HG02852 (cell line): ENCODE measurements around the gene CHD1.

ENCODE experiments used
- ATAC-seq: cut with Tn5 transposase; IDR thresholded peaks from one replicate; pipeline ENCODE4 v1.9.1; 2021; ENCODE audit warnings: mild to moderate bottlenecking, moderate library complexity; ENCODE audit not compliant: unreplicated experiment

The CHD1 gene

DNA sequence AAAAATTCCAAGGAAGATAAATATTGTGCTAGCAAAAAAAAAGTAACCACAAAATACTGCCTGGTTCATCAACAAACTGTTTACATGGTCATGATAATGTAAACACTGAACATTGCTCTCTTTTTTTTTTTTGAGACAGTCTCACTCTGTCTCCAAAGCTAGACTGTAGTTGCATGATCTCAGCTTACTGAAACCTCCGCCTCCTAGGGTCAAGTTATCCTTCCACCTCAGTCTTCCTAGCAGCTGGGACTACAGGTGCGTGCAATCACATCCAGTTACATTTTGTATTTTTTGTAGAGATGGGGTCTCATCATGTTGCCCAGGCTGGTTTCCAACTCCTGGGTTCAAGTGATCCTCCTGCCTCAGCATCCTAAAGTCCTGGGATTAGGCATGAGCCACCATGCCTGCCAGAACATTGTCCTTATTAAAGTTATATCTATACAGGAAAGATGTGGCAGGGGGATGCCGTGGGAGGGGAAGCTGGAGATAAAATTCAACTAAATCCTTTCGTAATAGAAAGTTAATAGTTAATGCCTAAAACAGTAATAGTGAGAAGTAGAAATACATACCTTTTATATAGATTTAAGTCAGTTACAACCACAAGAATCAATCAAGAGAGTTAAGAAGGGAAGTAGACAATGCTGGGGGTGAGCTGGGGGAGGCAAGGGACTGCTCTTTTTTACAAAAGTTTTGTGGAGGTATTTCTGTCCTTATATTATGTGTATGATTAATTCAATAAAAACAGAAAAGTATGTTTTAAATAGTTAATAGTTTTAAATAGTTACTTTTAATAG, 103.0 kb downstream of the CHD1 start:
- peak; percentile 50 for ATAC-seq

- no peak for ATAC-seq
These were observed 112.1 kb downstream of the CHD1 start for GRCh38 chr5:98816582-98817222.

- ATAC-seq, result peak; percentile 78
These were observed 115.1 kb downstream of the CHD1 start for GRCh38 chr5:98813755-98814154.

- ATAC-seq, result no peak
These were observed 118.6 kb downstream of the CHD1 start for GRCh38 chr5:98810206-98810605.

- ATAC-seq, result no peak
These were observed 121.0 kb downstream of the CHD1 start for GRCh38 chr5:98807806-98808205.

GRCh38 chr5:98805070-98805469, 123.7 kb downstream of the CHD1 start:
- ATAC-seq, result no peak

DNA sequence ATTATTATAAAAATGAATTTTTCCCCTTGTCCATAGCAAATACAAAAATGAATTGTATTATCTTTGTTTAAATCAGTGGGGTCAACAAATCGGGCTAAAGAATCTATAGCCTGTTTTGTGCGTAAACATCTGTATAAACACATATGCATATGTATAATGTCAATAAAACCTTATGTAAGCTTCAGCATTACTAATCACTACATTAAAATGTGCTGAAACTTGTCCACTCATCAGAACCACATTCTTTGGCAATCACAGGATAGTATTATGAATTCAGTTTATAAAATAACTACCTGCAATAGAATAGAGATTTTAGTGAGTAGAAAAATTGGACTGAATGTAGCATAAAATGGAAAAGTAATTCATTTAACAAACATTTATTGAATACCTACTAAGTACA, 124.7 kb downstream of the CHD1 start:
- ATAC-seq, result no peak
